ENCODE measurements around the gene TTC9. TPM values are rescaled to one million over a fixed set of nuclear protein-coding genes. Genes with fewer than 3 reads are reported as not detected.

Gene TTC9
- total and polyA plus RNA-seq, 4 experiments from 2014 or later, result 9.2 to 25.9 (median 20.8) TPM

GRCh38 chr14:70671652-70672644 is 30.2 kb downstream of the TTC9 start:
- ChIA-PET CTCF (ENCODE audit: partially characterized antibody) (interaction anchor here (1.4 kb wide), 1 partner anchor 14 kb away, joined by 3 read pairs; no protein-coding TSS in a partner anchor), POLR2A (ENCODE audit: partially characterized antibody) (no interaction called here)
- intact Hi-C loops (cut with micrococcal nuclease), result no loop called here
- Mint-ChIP-seq H3K27ac (peak overlapping the region in 2 of 7 donors; percentile 17 to 30), H3K27me3 (no peaks in the 10 kb centered on the region), H3K36me3 (peaks cover 46 to 72% of the 10 kb centered on the region in 2 donors), H3K4me3 (no peak overlapping the region), H3K4me1 (peaks cover 3 to 13% (median 6%) of the 10 kb centered on the region in 4 donors), H3K9me3 (no peaks in the 10 kb centered on the region)
- Histone ChIP-seq H3K27ac (ENCODE audit: low read depth, low read length) (no peak overlapping the region), H3K4me3 (ENCODE audit: low read length in 2 of 2) (no peak overlapping the region), H3K36me3 (ENCODE audit: insufficient read depth, low read length) (peaks cover 32% of the 10 kb centered on the region), H3K4me1 (ENCODE audit: insufficient read depth, low read length) (no peaks in the 10 kb centered on the region), H3K9me3 (ENCODE audit: control insufficient read depth in 1 of 2, low read length in 2 of 2) (no peaks in the 10 kb centered on the region), H3K27me3 (ENCODE audit: insufficient read depth, low read length) (no peaks in the 10 kb centered on the region)
- DNase-seq, result no peak

- POLR2A ChIA-PET (ENCODE audit: partially characterized antibody), result interaction anchor here (1.5 kb wide), 2 partner anchors 16 to 19 kb away, joined by 3 to 4 read pairs; no protein-coding TSS in a partner anchor
- no peaks in the 10 kb centered on the region for H3K9me3 Mint-ChIP-seq
These were observed 35.6 kb downstream of the TTC9 start for GRCh38 chr14:70677341-70677740.

DNA sequence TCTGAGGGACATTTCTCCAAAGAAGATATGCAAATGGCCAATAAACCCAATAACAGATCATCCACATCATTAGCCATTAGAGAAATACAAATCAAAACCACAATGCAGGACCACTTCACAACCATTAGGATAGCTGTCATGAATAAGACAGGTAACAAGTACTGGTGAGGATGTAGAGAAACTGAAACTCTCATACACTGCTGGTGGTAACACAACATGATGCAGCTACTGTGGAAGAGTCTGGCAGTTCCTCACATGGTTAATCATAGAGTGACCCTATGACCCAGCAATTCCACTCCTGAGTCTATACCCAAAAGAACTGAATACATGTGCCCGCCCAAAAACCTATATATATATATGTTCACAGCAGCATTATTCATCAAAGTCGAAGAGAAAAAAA is 39.0 kb downstream of the TTC9 start:
- Mint-ChIP-seq H3K4me3 (no peak overlapping the region), H3K27ac (no peak overlapping the region), H3K4me1 (peaks cover 0 to 5% (median under 1%) of the 10 kb centered on the region in 4 donors), H3K27me3 (no peaks in the 10 kb centered on the region), H3K36me3 (peaks cover 7 to 8% of the 10 kb centered on the region in 2 donors), H3K9me3 (no peaks in the 10 kb centered on the region)
- POLR2A ChIA-PET (ENCODE audit: partially characterized antibody), result interaction anchor here (0.9 to 1.9 kb wide), 2 partner anchors 15 to 40 kb away, joined by 3 to 4 read pairs; partner anchors contain the start of gene TTC9
- no peak for DNase-seq
- CTCF ChIA-PET (ENCODE audit: partially characterized antibody), result interaction anchor here (1.6 kb wide), 1 partner anchor 33 kb away, joined by 4 read pairs; no protein-coding TSS in a partner anchor
- Histone ChIP-seq H3K27ac (ENCODE audit: low read depth, low read length) (no peak overlapping the region), H3K4me3 (ENCODE audit: low read length in 2 of 2) (no peak overlapping the region), H3K4me1 (ENCODE audit: insufficient read depth, low read length) (no peaks in the 10 kb centered on the region), H3K9me3 (ENCODE audit: control insufficient read depth in 1 of 2, low read length in 2 of 2) (no peaks in the 10 kb centered on the region), H3K27me3 (ENCODE audit: insufficient read depth, low read length) (no peaks in the 10 kb centered on the region), H3K36me3 (ENCODE audit: insufficient read depth, low read length) (no peaks in the 10 kb centered on the region)
- intact Hi-C loops (cut with micrococcal nuclease), result no loop called here

More at GRCh38 chr14:70677341-70677740, 35.6 kb downstream of the TTC9 start:
- peaks cover 17 to 35% of the 10 kb centered on the region in 2 donors for H3K36me3 Mint-ChIP-seq
- Histone ChIP-seq H3K4me1 (ENCODE audit: insufficient read depth, low read length) (no peaks in the 10 kb centered on the region), H3K9me3 (ENCODE audit: control insufficient read depth in 1 of 2, low read length in 2 of 2) (no peaks in the 10 kb centered on the region), H3K27me3 (ENCODE audit: insufficient read depth, low read length) (no peaks in the 10 kb centered on the region), H3K4me3 (ENCODE audit: low read length in 2 of 2) (no peak overlapping the region), H3K36me3 (ENCODE audit: insufficient read depth, low read length) (peaks cover 8% of the 10 kb centered on the region), H3K27ac (ENCODE audit: low read depth, low read length) (no peak overlapping the region)
- no peak for DNase-seq
- intact Hi-C loops (cut with micrococcal nuclease), result no loop called here
- CTCF ChIA-PET (ENCODE audit: partially characterized antibody), result interaction anchor here (1.1 kb wide), 2 partner anchors 19 to 44 kb away, joined by 3 read pairs; no protein-coding TSS in a partner anchor
- peaks cover 0 to 9% (median under 1%) of the 10 kb centered on the region in 4 donors for H3K4me1 Mint-ChIP-seq
- no peak overlapping the region for H3K4me3 Mint-ChIP-seq
- no peak overlapping the region for H3K27ac Mint-ChIP-seq
- no peaks in the 10 kb centered on the region for H3K27me3 Mint-ChIP-seq

DNA sequence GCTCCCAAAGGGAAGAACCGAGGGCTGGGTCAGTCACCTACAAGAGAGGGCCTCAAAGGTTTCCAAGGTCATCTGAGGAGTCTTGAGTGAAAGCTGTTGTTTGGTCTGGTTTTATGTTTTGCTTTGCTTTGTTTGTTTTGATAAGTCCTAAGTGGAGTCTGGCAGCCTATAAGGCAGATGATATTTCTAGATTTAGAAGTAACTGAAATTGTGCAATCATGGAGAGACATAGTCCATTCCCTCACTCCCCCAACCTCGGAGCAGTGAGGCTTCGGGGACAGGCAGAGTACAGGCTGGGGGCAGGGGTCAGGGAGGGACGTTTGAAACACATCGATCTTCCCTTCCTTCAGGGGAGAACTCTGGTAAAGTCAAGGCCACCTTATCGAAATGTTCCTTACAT is 42.3 kb downstream of the TTC9 start:
- no peaks in the 10 kb centered on the region for H3K27me3 ChIP-seq (ENCODE audit: insufficient read depth, low read length)
- Mint-ChIP-seq H3K36me3 (peaks cover 0 to 5% of the 10 kb centered on the region in 2 donors), H3K4me1 (no peaks in the 10 kb centered on the region), H3K9me3 (no peaks in the 10 kb centered on the region), H3K4me3 (no peak overlapping the region), H3K27me3 (no peaks in the 10 kb centered on the region), H3K27ac (no peak overlapping the region)
- H3K36me3 ChIP-seq (ENCODE audit: insufficient read depth, low read length), result no peaks in the 10 kb centered on the region
- no peak for DNase-seq
- ChIA-PET POLR2A (ENCODE audit: partially characterized antibody) (interaction anchor here (0.7 to 1.0 kb wide), 2 partner anchors 24 to 42 kb away, joined by 3 to 5 read pairs; partner anchors contain the start of gene TTC9), CTCF (ENCODE audit: partially characterized antibody) (interaction anchor here (1.2 kb wide), 1 partner anchor 30 kb away, joined by 4 read pairs; no protein-coding TSS in a partner anchor)
- H3K9me3 ChIP-seq (ENCODE audit: control insufficient read depth in 1 of 2, low read length in 2 of 2), result no peaks in the 10 kb centered on the region
- no peaks in the 10 kb centered on the region for H3K4me1 ChIP-seq (ENCODE audit: insufficient read depth, low read length)
- no peak overlapping the region for H3K4me3 ChIP-seq (ENCODE audit: low read length in 2 of 2)
- intact Hi-C loops (cut with micrococcal nuclease), result no loop called here
- H3K27ac ChIP-seq (ENCODE audit: low read depth, low read length), result no peak overlapping the region

DNA sequence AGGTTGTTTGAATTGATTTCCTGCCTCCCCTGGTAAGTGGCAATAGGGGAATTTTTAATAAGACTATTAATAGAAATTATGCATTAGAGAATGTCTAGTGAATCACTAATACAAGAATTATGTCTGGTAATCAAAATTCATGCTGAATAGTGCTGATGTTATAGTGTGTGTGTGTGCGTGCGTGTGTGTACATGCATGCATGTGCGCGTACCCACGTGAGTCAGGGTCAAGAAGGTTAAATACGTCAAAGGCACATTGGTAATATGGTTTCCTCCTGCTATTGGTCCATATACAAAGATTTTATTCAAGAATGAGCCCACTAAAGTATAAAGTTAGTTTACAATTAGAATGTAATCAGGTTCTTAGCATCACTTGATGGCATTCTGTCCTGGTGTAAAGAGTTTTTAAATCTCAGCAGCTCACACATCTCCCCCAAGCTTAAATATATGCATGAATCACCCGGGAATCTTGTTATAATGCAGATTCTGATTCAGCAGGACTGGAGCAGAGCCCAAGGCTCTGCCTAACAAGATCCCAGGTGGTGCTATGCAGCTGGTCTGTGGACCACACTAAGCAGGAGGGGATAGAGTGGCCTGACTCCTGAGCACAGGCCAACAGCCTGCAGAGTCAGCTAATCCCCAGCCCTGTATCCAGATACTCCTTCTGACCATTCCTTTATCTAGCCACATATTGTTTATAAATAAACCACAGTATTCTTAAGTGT is 43.9 kb downstream of the TTC9 start:
- H3K9me3 Mint-ChIP-seq, result no peaks in the 10 kb centered on the region
- no peak overlapping the region for H3K4me3 Mint-ChIP-seq
- no peak overlapping the region for H3K27ac ChIP-seq (ENCODE audit: low read depth, low read length)
- ChIA-PET CTCF (ENCODE audit: partially characterized antibody) (no interaction called here), POLR2A (ENCODE audit: partially characterized antibody) (no interaction called here)
- H3K27ac Mint-ChIP-seq, result no peak overlapping the region
- no peak for DNase-seq
- H3K27me3 Mint-ChIP-seq, result no peaks in the 10 kb centered on the region
- H3K9me3 ChIP-seq (ENCODE audit: control insufficient read depth in 1 of 2, low read length in 2 of 2), result no peaks in the 10 kb centered on the region
- no peak overlapping the region for H3K4me3 ChIP-seq (ENCODE audit: low read length in 2 of 2)
- H3K36me3 ChIP-seq (ENCODE audit: insufficient read depth, low read length), result no peaks in the 10 kb centered on the region
- H3K4me1 Mint-ChIP-seq, result no peaks in the 10 kb centered on the region
- intact Hi-C loops (cut with micrococcal nuclease), result no loop called here
- no peaks in the 10 kb centered on the region for H3K27me3 ChIP-seq (ENCODE audit: insufficient read depth, low read length)
- peaks cover 0 to 5% of the 10 kb centered on the region in 2 donors for H3K36me3 Mint-ChIP-seq
- no peaks in the 10 kb centered on the region for H3K4me1 ChIP-seq (ENCODE audit: insufficient read depth, low read length)

- H3K27ac ChIP-seq (ENCODE audit: low read depth, low read length), result no peak overlapping the region
- DNase-seq, result no peak
- intact Hi-C loops (cut with micrococcal nuclease), result no loop called here
- H3K27me3 Mint-ChIP-seq, result no peaks in the 10 kb centered on the region
- H3K27me3 ChIP-seq (ENCODE audit: insufficient read depth, low read length), result no peaks in the 10 kb centered on the region
- ChIA-PET CTCF (ENCODE audit: partially characterized antibody) (no interaction called here), POLR2A (ENCODE audit: partially characterized antibody) (no interaction called here)
- no peaks in the 10 kb centered on the region for H3K36me3 Mint-ChIP-seq
- no peaks in the 10 kb centered on the region for H3K9me3 ChIP-seq (ENCODE audit: control insufficient read depth in 1 of 2, low read length in 2 of 2)
- H3K9me3 Mint-ChIP-seq, result no peaks in the 10 kb centered on the region
- H3K4me3 ChIP-seq (ENCODE audit: low read length in 2 of 2), result no peak overlapping the region
- no peaks in the 10 kb centered on the region for H3K36me3 ChIP-seq (ENCODE audit: insufficient read depth, low read length)
- no peak overlapping the region for H3K4me3 Mint-ChIP-seq
- no peaks in the 10 kb centered on the region for H3K4me1 ChIP-seq (ENCODE audit: insufficient read depth, low read length)
- H3K27ac Mint-ChIP-seq, result no peak overlapping the region
- no peaks in the 10 kb centered on the region for H3K4me1 Mint-ChIP-seq
These were observed 50.5 kb downstream of the TTC9 start for GRCh38 chr14:70692210-70692609.

DNA sequence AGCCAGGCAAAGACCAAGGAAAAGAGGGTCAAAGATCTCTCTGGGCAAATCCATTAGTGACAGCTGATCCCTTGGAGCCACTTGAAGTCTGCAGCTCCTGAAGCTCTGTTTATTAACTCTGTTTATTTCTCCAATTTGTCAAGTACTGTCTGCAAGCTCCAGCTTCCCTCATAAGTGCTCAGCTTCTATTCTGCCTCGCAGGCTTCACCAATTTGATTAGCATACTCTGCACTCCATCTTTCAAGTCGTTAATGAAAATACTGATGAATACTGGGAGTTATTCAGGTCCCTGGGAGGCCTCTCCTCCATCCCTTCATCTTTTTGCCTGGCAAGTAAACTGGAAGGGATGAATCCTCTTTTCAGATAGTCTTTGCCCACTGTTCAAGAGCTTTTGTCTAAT is 54.3 kb downstream of the TTC9 start:
- no peak overlapping the region for H3K4me3 ChIP-seq (ENCODE audit: low read length in 2 of 2)
- no peak overlapping the region for H3K27ac ChIP-seq (ENCODE audit: low read depth, low read length)
- no peaks in the 10 kb centered on the region for H3K27me3 Mint-ChIP-seq
- no peaks in the 10 kb centered on the region for H3K27me3 ChIP-seq (ENCODE audit: insufficient read depth, low read length)
- intact Hi-C loops (cut with micrococcal nuclease), result no loop called here
- ChIA-PET POLR2A (ENCODE audit: partially characterized antibody) (interaction anchor here (0.7 to 1.0 kb wide), 2 partner anchors 15 to 76 kb away, joined by 3 read pairs; no protein-coding TSS in a partner anchor), CTCF (ENCODE audit: partially characterized antibody) (interaction anchor here (1.3 kb wide), 1 partner anchor 11 kb away, joined by 4 read pairs; no protein-coding TSS in a partner anchor)
- no peaks in the 10 kb centered on the region for H3K9me3 Mint-ChIP-seq
- no peaks in the 10 kb centered on the region for H3K4me1 Mint-ChIP-seq
- no peaks in the 10 kb centered on the region for H3K36me3 ChIP-seq (ENCODE audit: insufficient read depth, low read length)
- H3K4me1 ChIP-seq (ENCODE audit: insufficient read depth, low read length), result no peaks in the 10 kb centered on the region
- H3K27ac Mint-ChIP-seq, result no peak overlapping the region
- no peaks in the 10 kb centered on the region for H3K36me3 Mint-ChIP-seq
- DNase-seq, result no peak
- H3K9me3 ChIP-seq (ENCODE audit: control insufficient read depth in 1 of 2, low read length in 2 of 2), result no peaks in the 10 kb centered on the region
- no peak overlapping the region for H3K4me3 Mint-ChIP-seq
